T-helper 1 cell treated with Interleukin-12 subunit alpha and Interleukin-12 subunit beta and Interleukin-4 antibody, amounts not matched to agents 30 μg/mL and 1 μg/mL, for 36 hours (primary cell): ENCODE measurements around the gene FAN1.

Experiments
- H3K27ac Mint-ChIP-seq: one replicate; pipeline ENCODE4 v1.8.0; 2021; ENCODE audit warnings: mild to moderate bottlenecking, mixed read lengths
- H3K27me3 Mint-ChIP-seq: one replicate; pipeline ENCODE4 v1.8.0; 2021; ENCODE audit warnings: low read depth, mixed read lengths
- H3K36me3 Mint-ChIP-seq: one replicate; pipeline ENCODE4 v1.8.0; 2021; ENCODE audit warnings: low read depth, mixed read lengths
- H3K4me1 Mint-ChIP-seq: one replicate; pipeline ENCODE4 v1.8.0; 2021; ENCODE audit warnings: low read depth, mixed read lengths
- H3K4me3 Mint-ChIP-seq: one replicate; pipeline ENCODE4 v1.8.0; 2021; ENCODE audit warnings: mild to moderate bottlenecking, moderate library complexity, mixed read lengths
- H3K9me3 Mint-ChIP-seq: one replicate; pipeline ENCODE4 v1.8.0; 2021; ENCODE audit warnings: mixed read lengths

Gene FAN1

GRCh38 chr15:30904812-30905211, 1.1 kb downstream of the FAN1 start:
- peaks cover 26% of the 10 kb centered on the region for H3K4me1 Mint-ChIP-seq
- peak overlapping the region; percentile 80 for H3K4me3 Mint-ChIP-seq
- no peaks in the 10 kb centered on the region for H3K27me3 Mint-ChIP-seq
- H3K36me3 Mint-ChIP-seq, result peaks cover 21% of the 10 kb centered on the region
- H3K27ac Mint-ChIP-seq, result peak overlapping the region; percentile 34
- no peaks in the 10 kb centered on the region for H3K9me3 Mint-ChIP-seq

- peaks cover 26% of the 10 kb centered on the region for H3K4me1 Mint-ChIP-seq
- H3K27me3 Mint-ChIP-seq, result no peaks in the 10 kb centered on the region
- no peak overlapping the region for H3K27ac Mint-ChIP-seq
- peaks cover 26% of the 10 kb centered on the region for H3K36me3 Mint-ChIP-seq
- H3K9me3 Mint-ChIP-seq, result no peaks in the 10 kb centered on the region
- H3K4me3 Mint-ChIP-seq, result no peak overlapping the region
These were observed 2.1 kb downstream of the FAN1 start for GRCh38 chr15:30905821-30906220.

- Mint-ChIP-seq H3K36me3 (peaks cover 26% of the 10 kb centered on the region), H3K4me3 (no peak overlapping the region), H3K9me3 (no peaks in the 10 kb centered on the region), H3K4me1 (peaks cover 26% of the 10 kb centered on the region), H3K27me3 (no peaks in the 10 kb centered on the region), H3K27ac (no peak overlapping the region)
These were observed 2.7 kb downstream of the FAN1 start for GRCh38 chr15:30906366-30906765.

- no peaks in the 10 kb centered on the region for H3K27me3 Mint-ChIP-seq
- no peak overlapping the region for H3K4me3 Mint-ChIP-seq
- no peaks in the 10 kb centered on the region for H3K9me3 Mint-ChIP-seq
- H3K4me1 Mint-ChIP-seq, result peaks cover 6% of the 10 kb centered on the region
- H3K36me3 Mint-ChIP-seq, result peaks cover 32% of the 10 kb centered on the region
- no peak overlapping the region for H3K27ac Mint-ChIP-seq
These were observed 10.0 kb downstream of the FAN1 start for GRCh38 chr15:30913761-30914160.

- Mint-ChIP-seq H3K27ac (no peak overlapping the region), H3K4me1 (peaks cover 3% of the 10 kb centered on the region), H3K27me3 (no peaks in the 10 kb centered on the region), H3K4me3 (no peak overlapping the region), H3K9me3 (no peaks in the 10 kb centered on the region), H3K36me3 (peaks cover 32% of the 10 kb centered on the region)
These were observed 13.3 kb downstream of the FAN1 start for GRCh38 chr15:30917013-30917412.

- Mint-ChIP-seq H3K36me3 (peaks cover 38% of the 10 kb centered on the region), H3K4me3 (no peak overlapping the region), H3K9me3 (no peaks in the 10 kb centered on the region), H3K27me3 (no peaks in the 10 kb centered on the region), H3K4me1 (peaks cover 3% of the 10 kb centered on the region), H3K27ac (no peak overlapping the region)
These were observed 14.0 kb downstream of the FAN1 start for GRCh38 chr15:30917675-30918074.

GRCh38 chr15:30918366-30918765, 14.7 kb downstream of the FAN1 start:
- Mint-ChIP-seq H3K27me3 (no peaks in the 10 kb centered on the region), H3K4me1 (peaks cover 3% of the 10 kb centered on the region), H3K4me3 (no peak overlapping the region), H3K27ac (no peak overlapping the region), H3K36me3 (peaks cover 39% of the 10 kb centered on the region), H3K9me3 (no peaks in the 10 kb centered on the region)

- Mint-ChIP-seq H3K4me3 (no peak overlapping the region), H3K9me3 (no peaks in the 10 kb centered on the region), H3K27ac (no peak overlapping the region), H3K27me3 (no peaks in the 10 kb centered on the region), H3K4me1 (peaks cover 3% of the 10 kb centered on the region), H3K36me3 (peaks cover 40% of the 10 kb centered on the region)
These were observed 16.3 kb downstream of the FAN1 start for GRCh38 chr15:30919877-30920550.

- Mint-ChIP-seq H3K27ac (no peak overlapping the region), H3K9me3 (no peaks in the 10 kb centered on the region), H3K36me3 (peaks cover 37% of the 10 kb centered on the region), H3K27me3 (no peaks in the 10 kb centered on the region), H3K4me3 (no peak overlapping the region), H3K4me1 (peaks cover 3% of the 10 kb centered on the region)
These were observed 17.4 kb downstream of the FAN1 start for GRCh38 chr15:30921106-30921505.

GRCh38 chr15:30921781-30922479, 18.2 kb downstream of the FAN1 start:
- Mint-ChIP-seq H3K27ac (no peak overlapping the region), H3K27me3 (no peaks in the 10 kb centered on the region), H3K36me3 (peaks cover 37% of the 10 kb centered on the region), H3K9me3 (no peaks in the 10 kb centered on the region), H3K4me1 (peaks cover under 1% of the 10 kb centered on the region), H3K4me3 (no peak overlapping the region)

- Mint-ChIP-seq H3K4me1 (no peaks in the 10 kb centered on the region), H3K27me3 (no peaks in the 10 kb centered on the region), H3K9me3 (no peaks in the 10 kb centered on the region), H3K36me3 (peaks cover 36% of the 10 kb centered on the region), H3K4me3 (no peak overlapping the region), H3K27ac (no peak overlapping the region)
These were observed 19.0 kb downstream of the FAN1 start for GRCh38 chr15:30922480-30923311.

- no peak overlapping the region for H3K27ac Mint-ChIP-seq
- H3K4me3 Mint-ChIP-seq, result no peak overlapping the region
- H3K36me3 Mint-ChIP-seq, result peaks cover 34% of the 10 kb centered on the region
- H3K9me3 Mint-ChIP-seq, result no peaks in the 10 kb centered on the region
- no peaks in the 10 kb centered on the region for H3K4me1 Mint-ChIP-seq
- no peaks in the 10 kb centered on the region for H3K27me3 Mint-ChIP-seq
These were observed 19.7 kb downstream of the FAN1 start for GRCh38 chr15:30923429-30923828.

- Mint-ChIP-seq H3K27me3 (no peaks in the 10 kb centered on the region), H3K9me3 (no peaks in the 10 kb centered on the region), H3K36me3 (peaks cover 36% of the 10 kb centered on the region), H3K27ac (no peak overlapping the region), H3K4me1 (no peaks in the 10 kb centered on the region), H3K4me3 (no peak overlapping the region)
These were observed 20.6 kb downstream of the FAN1 start for GRCh38 chr15:30924353-30924752.

- H3K36me3 Mint-ChIP-seq, result peaks cover 41% of the 10 kb centered on the region
- no peak overlapping the region for H3K27ac Mint-ChIP-seq
- no peaks in the 10 kb centered on the region for H3K4me1 Mint-ChIP-seq
- H3K4me3 Mint-ChIP-seq, result no peak overlapping the region
- H3K27me3 Mint-ChIP-seq, result no peaks in the 10 kb centered on the region
- no peaks in the 10 kb centered on the region for H3K9me3 Mint-ChIP-seq
These were observed 22.0 kb downstream of the FAN1 start for GRCh38 chr15:30925686-30926085.

GRCh38 chr15:30926161-30926560, 22.4 kb downstream of the FAN1 start:
- no peak overlapping the region for H3K27ac Mint-ChIP-seq

More at GRCh38 chr15:30926161-30926560, 22.4 kb downstream of the FAN1 start:
- Mint-ChIP-seq H3K36me3 (peaks cover 40% of the 10 kb centered on the region), H3K9me3 (no peaks in the 10 kb centered on the region), H3K27me3 (no peaks in the 10 kb centered on the region), H3K4me3 (no peak overlapping the region), H3K4me1 (no peaks in the 10 kb centered on the region)
